Glomerular visceral epithelial cell (primary cell): ENCODE measurements around the gene NPY5R.

Source experiments
- DNase-seq: peaks from one replicate; pipeline ENCODE4 v3.0.0-alpha.2; 2016; ENCODE audit errors: extremely low spot score

NPY5R gene

DNA sequence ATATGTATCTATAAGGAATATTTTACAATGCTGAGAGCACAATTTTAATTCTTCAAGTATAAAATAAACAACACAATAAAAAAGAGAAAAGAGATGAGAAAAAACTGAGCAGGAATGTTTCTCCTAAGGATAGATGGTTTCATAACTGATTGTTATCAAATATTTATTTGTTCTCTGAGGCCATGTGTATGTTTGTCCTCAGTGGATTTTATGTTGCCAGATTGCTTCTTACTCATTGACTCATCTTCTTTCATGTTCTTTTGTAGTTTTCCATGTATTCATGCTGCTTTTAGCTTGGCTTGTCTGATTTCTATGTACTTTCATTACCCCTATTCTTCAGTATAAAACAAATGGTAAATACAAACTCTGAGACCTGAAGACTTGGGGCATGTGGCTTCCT lies 41.2 kb downstream of the NPY5R start:
- DNase-seq, result no peak

DNA sequence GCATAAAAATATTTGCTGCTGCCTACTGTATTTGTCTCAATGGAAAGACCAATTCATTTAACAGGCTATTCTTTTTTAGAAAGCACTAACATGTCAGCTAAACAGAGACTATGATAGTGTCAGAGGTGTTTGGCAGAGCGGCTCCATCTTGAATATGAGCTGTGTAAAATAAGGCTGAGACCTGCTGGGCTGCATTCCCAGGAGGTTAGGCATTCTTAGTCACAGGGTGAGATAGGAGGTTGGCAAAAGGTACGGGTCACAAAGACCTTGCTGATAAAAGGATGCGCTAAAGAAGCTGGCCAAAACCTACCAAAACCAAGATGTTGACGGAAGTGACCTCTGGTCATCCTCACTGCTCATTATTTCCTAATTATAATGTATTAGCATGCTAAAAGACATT lies 41.8 kb downstream of the NPY5R start:
- no peak for DNase-seq

DNA sequence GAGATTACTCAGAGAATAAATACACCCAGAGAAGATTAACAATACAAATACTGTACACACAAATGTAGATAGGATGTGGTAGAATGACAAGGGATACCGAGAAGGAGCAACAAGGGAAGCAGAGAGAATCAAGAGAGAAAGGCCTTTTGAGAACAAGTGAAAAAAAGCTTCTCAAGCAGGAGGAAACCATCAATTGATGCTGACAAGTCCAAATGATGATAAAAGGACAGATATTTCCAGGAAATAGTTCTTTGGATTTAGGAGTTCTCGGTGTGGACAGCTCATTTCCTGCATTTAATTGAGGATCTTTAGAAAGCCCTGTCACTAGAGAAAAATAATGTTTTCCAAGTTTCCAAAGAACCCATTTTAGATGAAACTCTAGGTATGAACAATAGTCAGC lies 48.1 kb downstream of the NPY5R start:
- no peak for DNase-seq

DNA sequence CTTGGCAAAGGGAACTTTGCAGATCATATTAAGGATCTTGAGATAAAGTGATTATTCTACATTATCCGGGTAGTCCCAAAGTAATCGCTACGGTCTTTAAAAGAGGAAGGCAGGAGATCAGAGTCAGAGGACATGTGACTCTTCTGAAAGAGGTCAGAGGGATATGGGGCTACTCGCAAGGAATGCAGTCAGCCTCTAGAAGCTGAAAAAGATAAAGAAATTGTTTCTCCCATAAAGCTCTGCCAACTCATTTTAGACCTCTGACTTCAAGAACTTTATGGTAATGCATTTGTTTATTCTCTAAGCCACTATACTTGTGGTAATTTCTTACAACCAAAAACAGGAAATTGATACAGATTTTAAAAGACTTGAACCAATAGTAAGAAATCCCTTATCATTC lies 48.6 kb downstream of the NPY5R start:
- DNase-seq, result no peak

DNA sequence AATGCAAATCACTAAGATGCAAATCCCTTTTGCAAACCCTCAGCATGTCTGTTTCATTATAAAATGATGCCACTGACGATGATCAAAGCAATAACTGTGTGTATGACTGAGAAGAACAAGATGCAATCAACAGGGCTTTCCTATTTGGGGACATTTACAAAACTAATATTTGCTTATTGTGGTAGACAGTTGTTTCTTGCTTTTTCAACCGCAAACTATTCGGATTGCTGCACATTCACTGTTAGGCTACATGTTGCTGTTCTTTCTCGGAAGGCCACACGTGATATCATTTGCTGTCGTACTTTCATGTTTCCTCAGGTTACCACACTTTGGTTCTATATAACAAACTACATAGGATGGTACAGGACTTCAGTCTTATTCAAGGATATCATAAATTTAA lies 49.8 kb downstream of the NPY5R start:
- no peak for DNase-seq

DNA sequence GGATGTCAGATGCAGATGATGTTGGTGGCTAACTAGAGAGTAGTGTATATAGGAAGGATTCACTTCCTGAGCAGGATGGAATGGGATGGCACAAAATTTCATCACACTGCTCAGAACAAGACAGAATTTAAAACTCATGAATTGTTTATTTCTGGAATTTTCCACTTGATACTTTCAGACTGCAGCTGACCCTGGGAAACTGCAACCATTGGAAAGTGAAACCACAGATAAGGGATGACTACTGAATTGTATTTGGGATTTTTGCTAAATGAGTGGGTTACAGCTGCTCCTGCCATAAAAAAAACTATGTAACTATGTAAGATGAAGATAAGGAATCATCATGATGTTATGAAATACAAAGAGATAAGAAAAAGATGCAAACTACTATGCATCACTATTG lies 51.4 kb downstream of the NPY5R start:
- no peak for DNase-seq

DNA sequence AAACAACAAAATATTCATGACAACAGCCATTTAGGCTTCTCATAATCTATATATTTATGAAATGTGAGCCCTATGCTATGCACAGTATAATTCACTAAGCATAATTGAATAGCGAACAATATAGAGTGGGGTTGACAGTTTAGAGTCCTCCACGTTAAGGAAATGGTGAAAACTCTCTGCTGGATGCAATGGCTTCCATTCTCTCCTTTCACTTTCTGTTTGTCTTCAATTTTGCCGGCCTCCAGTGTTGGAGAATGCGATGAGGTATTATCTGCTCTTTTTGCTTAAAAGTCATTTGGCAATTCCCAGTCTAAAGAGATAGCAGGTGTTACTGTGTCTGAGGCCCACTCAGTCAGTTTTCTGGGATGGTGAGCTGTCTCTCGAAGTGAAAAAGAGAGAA lies 52.1 kb downstream of the NPY5R start:
- DNase-seq, result no peak

DNA sequence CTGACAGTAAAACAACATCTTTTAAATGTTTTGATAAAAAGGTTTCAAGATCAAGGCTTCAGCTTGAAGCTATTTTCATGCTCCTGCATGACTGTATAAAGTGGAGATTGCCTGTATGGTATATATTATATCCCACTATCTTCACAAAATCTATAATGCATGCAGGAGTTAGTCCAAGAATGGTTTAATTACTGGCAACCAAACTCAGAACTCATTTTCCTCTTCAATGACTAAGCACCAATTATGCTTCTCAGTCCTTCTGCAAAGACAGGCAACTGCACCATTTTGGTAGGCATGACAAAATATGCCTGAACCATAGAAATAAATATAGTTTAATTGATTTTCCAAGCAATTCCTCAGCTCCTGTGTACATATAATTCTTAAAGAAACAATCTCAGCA lies 54.5 kb downstream of the NPY5R start:
- DNase-seq, result no peak

DNA sequence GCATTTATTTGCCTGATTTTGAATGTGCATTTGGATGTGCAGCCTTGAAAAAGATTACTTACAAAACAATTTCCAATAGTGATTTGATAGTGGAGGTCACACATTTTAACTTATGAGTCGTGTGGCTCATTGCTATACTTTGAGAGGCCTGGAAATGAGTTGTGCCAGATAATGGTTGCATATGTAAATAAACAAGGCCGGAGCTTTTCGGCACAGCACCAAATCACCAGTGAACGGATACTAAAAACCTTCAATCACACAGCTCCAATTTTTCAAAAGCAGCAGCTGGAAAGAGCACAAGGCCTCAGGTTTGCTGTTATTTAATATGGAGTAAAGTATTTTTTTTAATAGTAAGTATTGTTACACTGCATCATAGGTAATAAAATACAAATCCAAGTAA lies 57.2 kb downstream of the NPY5R start:
- DNase-seq, result no peak
